SK-N-MC (cell line): ENCODE data around the gene GRK6.

Source experiments
- EZH2 ChIP-seq: fragments of 200-600 bp; sonication (generic); IDR thresholded peaks from one replicate; pipeline ENCODE4 v1.6.1; 2017; ENCODE audit warnings: antibody characterized with exemption
- POLR2AphosphoS5 ChIP-seq: IDR thresholded peaks from 2 replicates; pipeline ENCODE4 v1.6.1; 2012; ENCODE audit warnings: mild to moderate bottlenecking, low read depth, low read length, borderline replicate concordance

DNA sequence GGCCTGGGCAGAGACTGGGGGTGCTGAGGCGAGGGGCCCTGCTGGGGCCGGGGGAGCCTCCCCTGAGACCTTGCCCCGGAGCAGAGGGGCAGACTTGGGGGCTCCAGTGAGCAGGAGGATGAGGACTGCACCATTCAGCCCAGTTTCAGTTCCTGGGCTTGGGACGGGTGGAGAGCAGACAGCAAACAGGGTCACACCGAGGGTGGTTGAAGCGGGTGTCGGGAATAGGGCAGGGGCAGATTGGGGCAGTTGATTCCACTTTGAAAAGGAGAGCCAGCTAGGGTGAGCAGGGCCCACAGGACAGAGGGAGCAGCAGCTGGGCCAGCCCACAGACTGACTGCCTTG lies 4.5 kb downstream of the GRK6 start:
- TF ChIP-seq POLR2AphosphoS5 (no peak), EZH2 (no peak)
